Measurements from ENCODE around the gene KRTAP5-5.
"Not testable (repeated sequence)": the region's sequence is repeated elsewhere in the genome, so short reads cannot be mapped to it uniquely, and the experiment has no call there.

Gene KRTAP5-5

GRCh38 chr11:1668911-1669473 lies 39.4 kb downstream of the KRTAP5-5 start:
- Histone ChIP-seq H3K4me3 (ENCODE audit: low read depth, low read length, poor library complexity, severe bottlenecking) (no peak overlapping the region), H3K4me1 (ENCODE audit: insufficient read depth, low read length, severe bottlenecking) (no peaks in the 10 kb centered on the region), H3K27ac (ENCODE audit: low read depth, low read length, poor library complexity, severe bottlenecking) (no peak overlapping the region), H3K9ac (ENCODE audit: low read length) (no peak overlapping the region), H3K79me2 (ENCODE audit: insufficient read depth, low read length) (no peaks in the 10 kb centered on the region), H3F3A (ENCODE audit: insufficient read depth, low read length) (no peaks in the 10 kb centered on the region), H3K27me3 (ENCODE audit: insufficient read depth, low read length) (0 out of 2 replicates have a peak, but pooled peaks cover 5% of the 10 kb centered on the region), H3K4me2 (ENCODE audit: low read length) (no peak overlapping the region), H3K9me3 (ENCODE audit: low read length) (no peaks in the 10 kb centered on the region), H3K9me2 (ENCODE audit: low read depth, low read length) (no peaks in the 10 kb centered on the region), H4K20me1 (ENCODE audit: insufficient read depth, low read length) (no peaks in the 10 kb centered on the region), H2AFZ (ENCODE audit: low read length) (no peak overlapping the region), H3K36me3 (ENCODE audit: insufficient read depth, low read length) (no peaks in the 10 kb centered on the region)
- no peak for TF ChIP-seq CTCF (IDR thresholded peaks at IDR 0.05; ENCODE audit: low read length)
- TF ChIP-seq EZH2 (IDR thresholded peaks at IDR 0.05; ENCODE audit: borderline replicate concordance, low read length) = no peak

GRCh38 chr11:1669546-1670218 lies 40.1 kb downstream of the KRTAP5-5 start:
- Histone ChIP-seq H3K27me3 (ENCODE audit: insufficient read depth, low read length) (0 out of 2 replicates have a peak, but pooled peaks cover 5% of the 10 kb centered on the region), H3K4me1 (ENCODE audit: insufficient read depth, low read length, severe bottlenecking) (no peaks in the 10 kb centered on the region), H3K9me3 (ENCODE audit: low read length) (no peaks in the 10 kb centered on the region), H3K4me3 (ENCODE audit: low read depth, low read length, poor library complexity, severe bottlenecking) (no peak overlapping the region), H4K20me1 (ENCODE audit: insufficient read depth, low read length) (no peaks in the 10 kb centered on the region), H2AFZ (ENCODE audit: low read length) (no peak overlapping the region), H3K36me3 (ENCODE audit: insufficient read depth, low read length) (no peaks in the 10 kb centered on the region), H3K9ac (ENCODE audit: low read length) (no peak overlapping the region), H3F3A (ENCODE audit: insufficient read depth, low read length) (no peaks in the 10 kb centered on the region), H3K27ac (ENCODE audit: low read depth, low read length, poor library complexity, severe bottlenecking) (no peak overlapping the region), H3K79me2 (ENCODE audit: insufficient read depth, low read length) (no peaks in the 10 kb centered on the region), H3K9me2 (ENCODE audit: low read depth, low read length) (no peaks in the 10 kb centered on the region), H3K4me2 (ENCODE audit: low read length) (no peak overlapping the region)
- TF ChIP-seq EZH2 (IDR thresholded peaks at IDR 0.05; ENCODE audit: borderline replicate concordance, low read length) (no peak), CTCF (IDR thresholded peaks at IDR 0.05; ENCODE audit: low read length) (no peak)

- H3K4me2 ChIP-seq (ENCODE audit: low read length) = not testable (repeated sequence)
These were observed 40.9 kb downstream of the KRTAP5-5 start for GRCh38 chr11:1670457-1670856.

More at GRCh38 chr11:1670457-1670856, 40.9 kb downstream of the KRTAP5-5 start:
- H3K4me1 ChIP-seq (ENCODE audit: insufficient read depth, low read length, severe bottlenecking); H2AFZ ChIP-seq (ENCODE audit: low read length); H3F3A ChIP-seq (ENCODE audit: insufficient read depth, low read length); H3K4me3 ChIP-seq (ENCODE audit: low read depth, low read length, poor library complexity, severe bottlenecking); H4K20me1 ChIP-seq (ENCODE audit: insufficient read depth, low read length); H3K9me2 ChIP-seq (ENCODE audit: low read depth, low read length); H3K9me3 ChIP-seq (ENCODE audit: low read length); H3K9ac ChIP-seq (ENCODE audit: low read length); H3K79me2 ChIP-seq (ENCODE audit: insufficient read depth, low read length); H3K27ac ChIP-seq (ENCODE audit: low read depth, low read length, poor library complexity, severe bottlenecking); H3K36me3 ChIP-seq (ENCODE audit: insufficient read depth, low read length); H3K27me3 ChIP-seq (ENCODE audit: insufficient read depth, low read length): not testable (repeated sequence)

All from OCI-LY1 (cell line).